Measurements from ENCODE around the gene C1RL.

DNA sequence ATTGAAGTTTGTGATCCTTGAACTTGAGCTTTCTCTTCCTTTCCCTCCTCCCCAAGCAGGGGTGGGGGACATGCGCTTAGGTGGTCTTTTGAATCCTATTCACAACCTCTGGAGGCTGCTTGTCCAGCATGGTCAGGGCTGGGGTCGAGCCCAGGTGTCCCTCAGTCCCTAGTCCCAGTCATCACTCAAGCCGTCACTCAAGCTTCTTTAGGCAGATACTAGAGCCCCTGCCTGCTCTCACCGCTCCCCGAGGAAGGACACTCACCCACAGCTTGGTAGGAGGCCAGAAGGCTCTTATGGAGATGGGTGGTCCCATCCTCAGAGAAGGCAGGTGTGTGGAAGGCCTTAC lies 532 bp upstream of the C1RL start:
- TF ChIP-seq, protein P1, sequence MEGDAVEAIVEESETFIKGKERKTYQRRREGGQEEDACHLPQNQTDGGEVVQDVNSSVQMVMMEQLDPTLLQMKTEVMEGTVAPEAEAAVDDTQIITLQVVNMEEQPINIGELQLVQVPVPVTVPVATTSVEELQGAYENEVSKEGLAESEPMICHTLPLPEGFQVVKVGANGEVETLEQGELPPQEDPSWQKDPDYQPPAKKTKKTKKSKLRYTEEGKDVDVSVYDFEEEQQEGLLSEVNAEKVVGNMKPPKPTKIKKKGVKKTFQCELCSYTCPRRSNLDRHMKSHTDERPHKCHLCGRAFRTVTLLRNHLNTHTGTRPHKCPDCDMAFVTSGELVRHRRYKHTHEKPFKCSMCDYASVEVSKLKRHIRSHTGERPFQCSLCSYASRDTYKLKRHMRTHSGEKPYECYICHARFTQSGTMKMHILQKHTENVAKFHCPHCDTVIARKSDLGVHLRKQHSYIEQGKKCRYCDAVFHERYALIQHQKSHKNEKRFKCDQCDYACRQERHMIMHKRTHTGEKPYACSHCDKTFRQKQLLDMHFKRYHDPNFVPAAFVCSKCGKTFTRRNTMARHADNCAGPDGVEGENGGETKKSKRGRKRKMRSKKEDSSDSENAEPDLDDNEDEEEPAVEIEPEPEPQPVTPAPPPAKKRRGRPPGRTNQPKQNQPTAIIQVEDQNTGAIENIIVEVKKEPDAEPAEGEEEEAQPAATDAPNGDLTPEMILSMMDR (IDR thresholded peaks at IDR 0.05; ENCODE audit: insufficient read depth, low read length, poor library complexity, severe bottlenecking), result no peak
- TF ChIP-seq EZH2phosphoT487 (conservative IDR thresholded peaks at IDR 0.05; ENCODE audit: low read length), result no peak
